K562 (cell line): ENCODE data around the gene PPM1D. TPM values are rescaled to one million over a fixed set of nuclear protein-coding genes. Genes with fewer than 3 reads are reported as not detected.

Experiments
- AFF1 ChIP-seq, 2 experiments: fragments of 450-650 bp; IDR thresholded peaks; 2 replicates each; pipeline ENCODE4 v1.6.1; 2018; ENCODE audit warnings: mild to moderate bottlenecking in 2 of 2, low read depth in 1 of 2; ENCODE audit not compliant: partially characterized antibody in 2 of 2
- ATF6 ChIP-seq: sonication (generic); formaldehyde crosslinking; IDR thresholded peaks from 2 replicates; pipeline ENCODE4 v1.4.0; 2020; ENCODE audit warnings: mild to moderate bottlenecking, missing genetic modification reagents
- BRF1 ChIP-seq: IDR thresholded peaks from 3 replicates; pipeline ENCODE4 v1.6.1; 2011; ENCODE audit warnings: borderline replicate concordance, mild to moderate bottlenecking; ENCODE audit not compliant: insufficient read length; ENCODE audit errors: extremely low read depth
- CEBPZ ChIP-seq: fragments of 150-350 bp; IDR thresholded peaks from 2 replicates; pipeline ENCODE4 v1.6.1; 2014; ENCODE audit warnings: low read depth, mild to moderate bottlenecking, low read length, borderline replicate concordance
- EP400 ChIP-seq: fragments of 450-650 bp; IDR thresholded peaks from 2 replicates; pipeline ENCODE4 v1.6.1; 2017; ENCODE audit warnings: antibody characterized with exemption, mild to moderate bottlenecking, moderate library complexity
- KLF13 ChIP-seq: fragments of 450-650 bp; IDR thresholded peaks from 2 replicates; pipeline ENCODE4 v1.6.1; 2016; ENCODE audit warnings: missing genetic modification characterization, low read depth, mild to moderate bottlenecking, missing compliant biosample characterization, moderate library complexity, borderline replicate concordance
- MAFF ChIP-seq: IDR thresholded peaks from 2 replicates; pipeline ENCODE4 v1.6.1; 2012; ENCODE audit warnings: low read length, improper control_type of control experiment
- MTA2 ChIP-seq: fragments of 450-650 bp; IDR thresholded peaks from 2 replicates; pipeline ENCODE4 v1.6.1; 2016; ENCODE audit warnings: low read depth
- PCBP2 ChIP-seq: fragments of 200-400 bp; formaldehyde crosslinking; IDR thresholded peaks from 2 replicates; pipeline ENCODE4 v1.6.1; 2018; ENCODE audit warnings: low read length, low read depth, mild to moderate bottlenecking, moderate library complexity; ENCODE audit not compliant: poor library complexity, severe bottlenecking
- PHB ChIP-seq: fragments of 250-450 bp; sonication (Bioruptor Pico); IDR thresholded peaks from 2 replicates; pipeline ENCODE4 v1.5.0; 2021
- PHF21A ChIP-seq: fragments of 450-650 bp; IDR thresholded peaks from 2 replicates; pipeline ENCODE4 v1.6.1; 2017; ENCODE audit warnings: low read depth, borderline replicate concordance
- RCOR1 ChIP-seq, 2 experiments: IDR thresholded peaks; 2 replicates each; pipeline ENCODE4 v1.6.1; 2012; ENCODE audit warnings: low read depth in 2 of 2, low read length in 2 of 2, borderline replicate concordance in 1 of 2, improper control_type of control experiment in 1 of 2
- SAFB ChIP-seq: fragments of 200-400 bp; formaldehyde crosslinking; IDR thresholded peaks from 2 replicates; pipeline ENCODE4 v1.6.1; 2017; ENCODE audit warnings: low read depth, low read length, borderline replicate concordance
- TFAM ChIP-seq: fragments of 250-450 bp; sonication (Bioruptor Pico); conservative IDR thresholded peaks from 2 replicates; pipeline ENCODE4 v1.5.0; 2021; ENCODE audit warnings: mild to moderate bottlenecking, moderate library complexity
- ZFP36 ChIP-seq: fragments of 150-350 bp; IDR thresholded peaks from 2 replicates; pipeline ENCODE4 v1.6.1; 2018; ENCODE audit warnings: low read length, low read depth; ENCODE audit not compliant: partially characterized antibody
- ZNF511 ChIP-seq: sonication (generic); formaldehyde crosslinking; IDR thresholded peaks from 2 replicates; pipeline ENCODE4 v1.8.0; 2022; ENCODE audit warnings: mild to moderate bottlenecking, missing genetic modification reagents
- polyA plus RNA-seq, 8 experiments: library from polyadenylated mRNA; depleted of rRNA in 4 of 8; stranded (reverse) in 5 of 8; unstranded in 3 of 8; fragments of >200 nt; fragmentation: Nextera tagmentation in 2 of 8; fragmentation: Illumina TruSeq in 1 of 8; extraction: Ambion mirVana in 2 of 8; extraction: Trizol in 1 of 8; gene quantifications; 2 replicates each; pipeline versions ENCODE4 v1.2.1 to v1.2.3, GENCODE V29; 2011 to 2014; ENCODE audit warnings: inconsistent platforms in 1 of 8, missing spikeins in 1 of 8
- total RNA-seq, 7 experiments: library from RNA; depleted of rRNA in 6 of 7; stranded (reverse); fragments of >200 nt in 6 of 7; fragmentation: Illumina TruSeq in 2 of 7; extraction: Trizol in 2 of 7; gene quantifications; 2 replicates each; pipeline versions ENCODE4 v1.2.1 to v1.2.3, GENCODE V29; 2011 to 2021; ENCODE audit warnings: low replicate concordance in 1 of 7

PPM1D gene
- total and polyA plus RNA-seq, 9 of the 15 experiments (the other 6 are each of a cell fraction or from before 2014, with no cell fraction given) = 2.1 to 19.0 (median 7.8) TPM

GRCh38 chr17:60599620-60600489 lies at the start of gene PPM1D (continued):
- TF ChIP-seq SAFB (no peak), PHF21A (no peak), ZNF511 (CRISPR knock-in tag) (peak; percentile 83; the same call in 1 of the 2 replicates), MTA2 (no peak), PCBP2 (no peak), ATF6 (CRISPR knock-in tag) (peak; percentile 44; the same call in 1 of the 2 replicates), MAFF (no peak), RCOR1 (IDR thresholded peaks at IDR 0.05; ENCODE audit: borderline replicate concordance in 1 of 2, low read depth in 2 of 2, low read length in 2 of 2) (peak in 1 of 2 experiments; percentile 34; a peak in 2 of 4 replicates), ZFP36 (no peak), EP400 (peak; percentile 94), AFF1 (IDR thresholded peaks at IDR 0.05; ENCODE audit: low read depth in 1 of 2, partially characterized antibody in 2 of 2) (peak; percentile 38 to 42), BRF1 (no peak), PHB (CRISPR knock-in tag) (no peak), TFAM (CRISPR knock-in tag) (no peak), KLF13 (peak; percentile 74; the same call in 1 of the 2 replicates), CEBPZ (no peak)
